Measurements from ENCODE around the gene FAM83F. TPM values are rescaled to one million over a fixed set of nuclear protein-coding genes. Genes with fewer than 3 reads are reported as not detected.

The FAM83F gene
- polyA plus RNA-seq, 1 experiment = not detected

- peaks cover 5% of the 10 kb centered on the region for H3K27me3 ChIP-seq (ENCODE audit: control insufficient read depth, insufficient read depth, low read length)
- H3K36me3 ChIP-seq (ENCODE audit: control insufficient read depth, insufficient read depth, low read length) = no peaks in the 10 kb centered on the region
- CTCF ChIA-PET = interaction anchor here (0.9 to 1.5 kb wide), 2 partner anchors 33 to 40 kb away, joined by 3 to 4 read pairs; no protein-coding TSS in a partner anchor
- TF ChIP-seq CTCF (IDR thresholded peaks at IDR 0.05; ENCODE audit: insufficient read depth, low read depth, low read length) = no peak
- no peak overlapping the region for H3K4me3 ChIP-seq (ENCODE audit: low read depth, low read length)
- no peak for DNase-seq (ENCODE audit: low read depth)
- POLR2A ChIA-PET = no interaction called here
These were observed 10.7 kb upstream of the FAM83F start for GRCh38 chr22:39984006-39984405.

- no peak for DNase-seq (ENCODE audit: low read depth)
- no peaks in the 10 kb centered on the region for H3K36me3 ChIP-seq (ENCODE audit: control insufficient read depth, insufficient read depth, low read length)
- H3K4me3 ChIP-seq (ENCODE audit: low read depth, low read length) = no peak overlapping the region
- peaks cover 5% of the 10 kb centered on the region for H3K27me3 ChIP-seq (ENCODE audit: control insufficient read depth, insufficient read depth, low read length)
- no peak for TF ChIP-seq CTCF (IDR thresholded peaks at IDR 0.05; ENCODE audit: insufficient read depth, low read depth, low read length)
- ChIA-PET POLR2A (no interaction called here), CTCF (interaction anchor here (0.9 to 1.5 kb wide), 2 partner anchors 34 to 40 kb away, joined by 3 to 4 read pairs; no protein-coding TSS in a partner anchor)
These were observed 10.0 kb upstream of the FAM83F start for GRCh38 chr22:39984746-39985145.

- Histone ChIP-seq H3K27me3 (ENCODE audit: control insufficient read depth, insufficient read depth, low read length) (peaks cover 6% of the 10 kb centered on the region), H3K36me3 (ENCODE audit: control insufficient read depth, insufficient read depth, low read length) (no peaks in the 10 kb centered on the region), H3K4me3 (ENCODE audit: low read depth, low read length) (no peak overlapping the region)
- POLR2A ChIA-PET = no interaction called here
- no peak for TF ChIP-seq CTCF (IDR thresholded peaks at IDR 0.05; ENCODE audit: insufficient read depth, low read depth, low read length)
- no peak for DNase-seq (ENCODE audit: low read depth)
- CTCF ChIA-PET = interaction anchor here (0.8 kb wide), 1 partner anchor 442 kb away, joined by 3 read pairs; no protein-coding TSS in a partner anchor
These were observed 9.2 kb upstream of the FAM83F start for GRCh38 chr22:39985383-39986035.

GRCh38 chr22:39988386-39989114, 6.2 kb upstream of the FAM83F start:
- ChIA-PET POLR2A (no interaction called here), CTCF (no interaction called here)

More at GRCh38 chr22:39988386-39989114, 6.2 kb upstream of the FAM83F start:
- no peak for TF ChIP-seq CTCF (IDR thresholded peaks at IDR 0.05; ENCODE audit: insufficient read depth, low read depth, low read length)
- no peak for DNase-seq (ENCODE audit: low read depth)
- Histone ChIP-seq H3K27me3 (ENCODE audit: control insufficient read depth, insufficient read depth, low read length) (peaks cover 9% of the 10 kb centered on the region), H3K36me3 (ENCODE audit: control insufficient read depth, insufficient read depth, low read length) (no peaks in the 10 kb centered on the region), H3K4me3 (ENCODE audit: low read depth, low read length) (no peak overlapping the region)
